GM13976 (cell line): ENCODE results near the gene GALR2.

Source experiments
- DNase-seq: peaks from one replicate; pipeline ENCODE4 v3.0.0; 2012; ENCODE audit warnings: low spot score
- CTCF ChIP-seq: IDR thresholded peaks from 2 replicates; pipeline ENCODE4 v1.5.1; 2012; ENCODE audit warnings: borderline replicate concordance, mild to moderate bottlenecking; ENCODE audit not compliant: insufficient read depth; ENCODE audit errors: extremely low read depth, missing control alignments, control extremely low read depth
- in situ Hi-C: fragments of 300-500 bp; cut with MboI; formaldehyde crosslinking; loops from one replicate; pipeline ENCODE4 v1.12.0; 2022; ENCODE audit warnings: low sequenced_read_pairs, mixed read lengths, inconsistent platforms; ENCODE audit not compliant: unreplicated experiment

GALR2 gene

GRCh38 chr17:76074390-76075363, at the start of gene GALR2:
GALR2 (plus strand) TSS chr17:76074781; CDS start chr17:76074884, 103 bp downstream.
- in situ Hi-C loops = no loop called here
- peak; percentile 36 for DNase-seq
- TF ChIP-seq CTCF = no peak

GRCh38 chr17:76025294-76025693, 49.3 kb upstream of the GALR2 start:
- no peak for DNase-seq
- in situ Hi-C loops = no loop called here

GRCh38 chr17:76026714-76027158, 47.8 kb upstream of the GALR2 start:
- TF ChIP-seq CTCF = no peak
- in situ Hi-C loops = no loop called here
- no peak for DNase-seq

More at GRCh38 chr17:76025294-76025693, 49.3 kb upstream of the GALR2 start:
- no peak for TF ChIP-seq CTCF

GRCh38 chr17:76027159-76027839, 47.3 kb upstream of the GALR2 start, which contains the start of gene EVPL:
EVPL (minus strand) TSS chr17:76027306; CDS start chr17:76027198, 108 bp downstream.
- in situ Hi-C loops = no loop called here
- no peak for DNase-seq
- TF ChIP-seq CTCF = no peak

- no peak for TF ChIP-seq CTCF
- in situ Hi-C loops = no loop called here
- DNase-seq = no peak
Measured at GRCh38 chr17:76032073-76032779, 42.4 kb upstream of the GALR2 start.

- DNase-seq = no peak
- TF ChIP-seq CTCF = no peak
- in situ Hi-C loops = no loop called here
Measured at GRCh38 chr17:76032780-76033108, 41.8 kb upstream of the GALR2 start.
